GM21360 (cell line): Measurements from ENCODE around the gene NAXD.
A peak's percentile ranks its signal among the peaks of the same experiment; 100 is the strongest.
"Not testable (repeated sequence)": the region's sequence is repeated elsewhere in the genome, so short reads cannot be mapped to it uniquely, and the experiment has no call there.

ENCODE experiments used
- ATAC-seq: cut with Tn5 transposase; IDR thresholded peaks from one replicate; pipeline ENCODE4 v1.9.1; 2021; ENCODE audit warnings: mild to moderate bottlenecking, moderate library complexity; ENCODE audit not compliant: unreplicated experiment

NAXD gene

DNA sequence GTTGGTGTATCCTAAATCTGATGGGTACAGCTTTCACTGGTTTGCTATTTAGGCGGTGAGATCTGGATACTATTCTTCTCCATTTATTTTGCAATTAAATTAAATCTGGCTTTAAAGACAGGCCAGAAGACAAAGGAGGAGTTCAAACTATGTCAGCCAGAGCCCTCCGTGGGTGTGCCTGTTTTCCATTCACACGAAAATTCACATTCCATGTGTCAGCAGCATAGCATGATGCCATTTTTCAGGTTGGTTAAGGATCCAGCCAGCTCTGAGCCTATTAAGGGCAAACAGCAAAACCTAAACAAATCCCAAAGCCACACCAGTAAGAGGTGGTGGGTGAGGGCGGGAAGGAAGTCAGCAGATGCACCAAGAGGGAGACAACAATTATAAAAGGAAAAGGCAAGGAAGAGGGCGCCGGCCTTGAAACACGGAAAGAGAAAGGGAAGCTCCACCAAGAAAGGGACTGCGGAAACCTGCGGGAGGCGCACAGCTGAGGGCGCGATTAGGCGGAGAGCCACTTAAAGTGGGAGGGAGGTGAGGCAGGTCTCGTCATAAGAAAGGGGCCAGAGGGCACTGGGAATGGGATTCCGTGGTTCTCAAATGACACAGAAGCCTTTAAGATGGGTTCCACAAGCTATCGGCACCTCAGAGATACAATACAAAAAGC, 47.6 kb downstream of the NAXD start:
- ATAC-seq, result no peak

DNA sequence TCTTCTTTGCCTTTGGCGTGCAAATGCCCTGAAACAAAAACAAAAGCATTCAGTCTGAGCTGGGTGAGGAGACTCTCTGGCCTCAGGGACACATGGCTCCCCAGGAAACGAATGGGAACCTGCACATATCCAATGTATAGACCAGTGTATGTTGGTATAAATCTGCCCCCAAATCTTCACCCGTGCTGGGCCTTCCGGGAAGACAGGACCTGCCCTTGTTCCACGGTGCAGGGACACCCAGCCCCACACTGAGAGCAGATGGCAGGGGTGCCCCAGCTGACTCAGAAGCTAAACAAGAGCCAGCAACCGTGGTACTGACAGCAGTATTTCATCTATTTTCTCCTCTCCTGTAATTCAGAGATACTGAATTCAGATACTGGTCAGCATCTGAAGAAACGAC, 48.1 kb downstream of the NAXD start:
- no peak for ATAC-seq

DNA sequence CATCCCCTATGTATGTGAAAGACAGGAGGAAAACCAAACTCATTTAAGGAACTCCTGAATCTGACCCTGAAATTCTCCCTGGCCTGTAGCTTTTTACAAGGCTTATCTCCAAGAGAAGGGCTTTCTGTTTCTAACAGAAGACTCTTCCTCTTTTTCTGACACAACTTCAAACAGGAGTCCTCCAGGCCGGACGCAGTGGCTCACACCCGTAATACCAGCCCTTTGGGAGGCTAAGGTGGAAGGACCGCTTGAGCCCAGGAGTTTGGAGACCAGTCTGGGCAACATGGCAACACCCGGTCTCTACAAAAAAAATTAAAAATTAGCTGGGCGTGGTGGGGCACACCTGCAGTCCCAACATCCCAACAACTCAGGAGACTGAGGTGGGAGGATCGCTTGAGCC, 48.7 kb downstream of the NAXD start:
- no peak for ATAC-seq

DNA sequence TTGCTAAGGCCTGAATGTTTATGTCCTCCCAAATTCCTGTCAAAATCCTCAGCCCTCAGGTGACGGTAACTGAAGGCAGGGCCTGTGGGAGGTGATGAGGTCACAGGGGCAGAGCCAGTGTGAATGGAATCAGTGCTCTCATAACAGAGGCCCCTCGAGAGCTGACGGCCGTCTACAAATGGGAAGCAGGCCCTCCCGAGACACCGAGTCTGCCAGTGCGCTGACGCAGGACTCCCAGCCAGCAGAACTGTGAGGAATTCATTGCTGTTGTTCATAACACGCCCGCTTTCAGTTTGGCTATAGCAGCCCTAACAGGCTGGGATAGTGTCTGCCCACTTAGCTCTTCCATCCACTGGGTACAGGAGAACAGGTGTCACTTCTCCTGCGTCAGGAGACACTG, 49.3 kb downstream of the NAXD start:
- ATAC-seq, result no peak

DNA sequence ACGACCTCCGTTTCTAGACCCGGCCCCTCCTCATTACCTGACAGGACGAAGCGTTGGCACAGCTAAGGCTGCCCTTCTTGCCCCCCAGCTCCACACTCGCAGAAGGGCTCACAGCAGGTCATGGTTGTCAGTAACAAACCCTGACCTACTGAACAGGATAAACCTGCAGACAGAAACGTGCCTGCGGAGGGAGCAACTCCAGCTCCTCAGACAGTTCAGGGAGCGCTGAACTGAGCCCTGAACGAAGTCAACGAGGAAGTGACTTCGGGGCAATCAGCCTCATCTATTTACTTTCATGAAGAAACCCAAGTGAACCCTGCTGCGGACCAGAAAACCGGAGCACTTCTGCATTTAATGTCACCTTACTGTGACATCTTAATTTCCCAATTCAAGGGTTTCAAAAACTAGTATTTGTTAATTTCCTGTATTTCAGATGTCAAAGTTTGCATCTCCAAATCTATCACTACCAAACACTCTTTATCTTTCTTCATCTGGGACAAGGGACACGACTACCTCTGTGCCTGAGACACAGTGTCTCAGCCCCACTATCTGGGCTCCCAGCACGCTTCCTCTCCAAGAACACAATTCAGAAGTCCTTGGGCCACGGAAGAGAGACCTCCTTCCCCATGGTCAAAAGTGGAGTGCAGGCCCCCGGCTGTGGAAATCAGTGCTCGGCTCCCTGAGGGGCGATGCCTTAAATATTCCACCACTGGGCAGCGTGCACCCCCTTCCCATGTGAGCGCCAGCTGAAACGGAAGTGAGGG, 50.3 kb downstream of the NAXD start:
- no peak for ATAC-seq

DNA sequence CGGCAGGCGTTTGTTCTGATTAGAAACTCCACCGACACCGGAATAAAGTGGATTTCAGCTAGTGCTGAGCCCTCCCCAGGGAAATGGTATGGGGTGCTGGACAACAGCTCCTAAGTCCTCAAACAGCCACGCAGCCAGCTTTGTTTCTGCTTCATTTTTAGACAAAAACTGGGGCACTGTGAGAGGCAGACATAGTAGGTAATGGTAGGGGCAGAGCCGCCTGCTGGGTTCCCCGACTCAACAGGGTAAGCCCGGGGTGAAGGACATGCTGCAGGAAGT, 50.8 kb downstream of the NAXD start:
- no peak for ATAC-seq

DNA sequence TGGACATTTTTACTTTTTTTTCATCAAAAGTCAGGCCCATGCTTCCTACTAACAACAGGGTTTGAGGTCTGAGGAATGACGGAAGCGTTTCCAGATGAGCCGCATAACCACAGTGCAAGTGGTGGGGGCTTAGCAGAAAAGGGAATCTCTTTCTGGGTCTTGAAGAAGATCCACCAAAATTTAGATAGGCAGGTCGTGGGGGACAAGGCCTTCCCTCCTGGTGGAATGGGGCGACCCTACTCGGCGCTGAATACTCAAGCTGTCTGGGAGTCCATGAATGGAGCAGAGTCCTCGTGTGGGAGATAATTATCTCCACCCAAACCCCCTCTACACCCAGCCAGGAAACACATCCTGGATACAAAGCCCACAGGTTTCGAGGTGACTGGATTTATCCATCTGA, 53.7 kb downstream of the NAXD start:
- ATAC-seq, result no peak

DNA sequence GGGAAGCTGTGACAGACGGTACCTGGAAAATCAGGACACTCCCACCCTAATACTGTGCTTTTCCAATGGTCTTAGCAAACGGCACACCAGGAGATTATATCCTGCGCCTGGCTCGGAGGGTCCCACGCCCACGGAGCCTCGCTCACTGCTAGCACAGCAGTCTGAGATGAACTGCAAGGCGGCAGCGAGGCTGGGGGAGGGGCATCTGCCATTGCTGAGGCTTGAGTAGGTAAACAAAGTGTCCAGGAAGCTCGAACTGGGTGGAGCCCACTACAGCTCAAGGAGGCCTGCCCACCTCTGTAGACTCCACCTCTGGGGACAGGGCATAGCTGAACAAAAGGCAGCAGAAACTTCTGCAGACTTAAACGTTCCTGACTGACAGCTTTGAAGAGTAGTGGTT, 54.5 kb downstream of the NAXD start:
- ATAC-seq, result not testable (repeated sequence)

DNA sequence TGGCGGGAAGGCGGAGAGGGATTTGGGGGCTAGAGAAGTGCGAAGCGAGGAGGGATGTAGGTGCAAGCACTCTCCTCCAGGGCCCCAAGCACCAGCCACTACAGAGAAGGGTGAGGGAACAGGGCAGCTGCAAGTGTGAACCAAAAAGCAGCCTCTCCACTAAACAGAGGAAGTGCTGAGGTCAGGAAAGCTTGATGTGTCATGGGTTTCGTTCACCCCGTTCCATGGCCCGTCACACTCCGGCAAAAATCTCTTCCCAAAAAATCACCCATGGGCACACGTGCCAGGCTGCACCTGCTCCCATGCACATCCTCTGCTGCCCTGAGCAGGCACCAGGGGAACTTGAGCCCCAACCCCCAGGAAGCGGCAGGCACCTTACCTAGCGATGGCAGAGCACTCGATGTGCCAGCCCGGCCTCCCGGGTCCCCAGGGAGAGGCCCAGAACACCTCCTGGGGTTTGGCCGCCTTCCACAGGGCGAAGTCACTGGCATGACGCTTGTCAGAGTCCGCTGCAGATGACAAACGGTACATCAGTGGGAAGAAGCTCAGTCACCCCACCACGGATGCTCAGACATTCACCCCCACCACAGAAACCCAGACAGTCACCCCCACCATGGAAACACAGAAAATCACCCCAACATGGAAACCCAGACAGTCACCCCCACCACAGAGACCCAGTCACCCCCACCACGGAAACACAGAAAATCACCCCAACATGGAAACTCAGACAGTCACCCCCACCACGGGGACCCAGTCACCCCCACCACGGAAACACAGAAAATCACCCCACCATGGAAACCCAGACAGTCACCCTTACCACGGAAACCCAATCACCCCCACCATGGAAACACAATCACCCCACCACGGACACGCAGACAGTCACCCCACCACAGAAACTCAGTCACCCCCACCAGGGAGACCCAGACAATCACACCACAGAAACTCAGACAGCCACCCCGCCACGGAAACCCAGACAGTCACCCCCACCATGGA, 61.5 kb downstream of the NAXD start:
- ATAC-seq, result peak; percentile 68

DNA sequence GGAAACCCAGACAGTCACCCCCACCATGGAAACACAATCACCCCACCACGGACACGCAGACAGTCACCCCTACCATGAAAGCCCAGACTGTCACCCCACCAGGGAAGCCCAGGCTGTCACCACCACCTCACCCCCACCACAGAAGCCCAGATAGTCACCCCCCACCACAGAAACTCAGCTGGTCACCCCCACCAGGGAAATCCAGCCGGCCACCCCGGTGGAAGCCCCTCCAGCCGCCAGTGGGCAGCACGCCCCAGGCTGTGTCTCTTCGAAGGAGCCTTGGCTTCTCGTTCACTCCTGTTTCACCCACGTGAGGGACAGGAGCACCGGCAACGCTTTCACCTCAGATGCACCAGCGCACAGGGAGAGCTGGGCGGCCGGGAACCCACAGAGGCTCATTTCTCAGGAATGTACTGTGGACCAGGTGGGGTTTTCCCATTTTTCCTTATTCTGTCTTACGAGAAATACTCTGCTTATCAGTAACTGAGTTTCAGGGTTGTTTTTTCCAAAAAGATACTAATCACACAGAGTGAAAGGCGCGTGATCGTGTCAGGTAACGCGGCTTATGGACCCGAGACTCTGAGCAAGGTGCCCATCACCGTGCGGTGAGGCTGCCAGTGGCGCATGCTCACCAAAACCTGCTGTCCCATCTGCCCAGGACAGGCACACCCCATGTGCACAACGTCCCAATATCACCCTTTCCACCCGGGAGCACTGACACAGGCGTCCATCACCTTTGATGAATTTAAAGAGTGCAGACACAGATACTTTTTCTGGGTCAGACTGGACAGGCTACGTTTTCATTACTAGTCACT, 62.6 kb downstream of the NAXD start:
- no peak for ATAC-seq

DNA sequence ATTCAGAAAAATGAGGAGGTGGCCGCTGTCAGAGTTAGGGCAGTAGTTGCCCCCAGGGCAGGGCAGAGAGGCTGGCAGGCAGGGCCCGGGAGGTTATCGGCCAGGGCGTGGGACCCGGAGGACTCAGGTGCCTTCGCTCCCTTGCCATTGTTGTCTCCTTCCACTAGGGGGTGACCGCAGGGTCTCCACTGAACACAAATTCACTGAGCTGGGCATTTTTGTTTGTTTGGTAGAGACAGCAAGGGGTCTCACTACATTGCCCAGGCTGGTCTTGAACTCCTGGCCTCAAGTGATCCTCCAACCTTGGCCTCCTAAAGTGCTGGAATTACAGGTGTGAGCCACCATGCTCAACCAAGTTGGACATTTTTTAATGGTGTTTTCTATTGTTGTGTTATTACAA, 65.5 kb downstream of the NAXD start:
- no peak for ATAC-seq

DNA sequence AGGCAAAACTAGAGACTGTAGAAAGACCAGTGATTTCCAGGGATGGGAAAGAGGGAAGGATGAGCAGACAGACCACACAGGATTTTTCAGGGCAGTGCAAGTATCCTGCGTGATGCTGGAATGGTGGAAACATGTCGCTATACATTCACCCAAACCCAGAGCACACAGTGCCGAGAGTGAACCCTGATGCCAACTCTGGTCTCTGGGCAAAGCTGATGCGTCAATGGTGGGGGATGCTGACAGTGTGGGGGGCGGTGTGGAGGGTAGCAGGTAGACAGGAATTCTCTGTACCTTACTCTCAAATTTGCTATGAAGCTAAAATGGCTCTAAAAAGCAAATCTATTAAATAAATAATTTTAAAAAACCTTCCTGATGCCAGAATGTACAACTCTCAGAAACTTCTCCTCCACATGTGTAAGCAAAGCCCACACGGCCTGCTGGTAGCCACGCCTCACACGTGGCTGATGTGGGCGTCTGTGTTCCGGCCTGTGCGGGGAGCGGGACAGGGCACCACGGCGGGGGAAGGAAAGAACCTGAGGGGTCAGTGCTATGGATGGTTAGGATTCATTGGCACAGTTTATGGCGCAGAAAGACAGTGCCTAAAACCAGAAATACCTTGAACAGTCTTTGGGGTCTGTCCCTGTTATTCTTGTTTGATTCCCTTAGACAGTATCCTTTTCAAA, 66.7 kb downstream of the NAXD start:
- no peak for ATAC-seq

DNA sequence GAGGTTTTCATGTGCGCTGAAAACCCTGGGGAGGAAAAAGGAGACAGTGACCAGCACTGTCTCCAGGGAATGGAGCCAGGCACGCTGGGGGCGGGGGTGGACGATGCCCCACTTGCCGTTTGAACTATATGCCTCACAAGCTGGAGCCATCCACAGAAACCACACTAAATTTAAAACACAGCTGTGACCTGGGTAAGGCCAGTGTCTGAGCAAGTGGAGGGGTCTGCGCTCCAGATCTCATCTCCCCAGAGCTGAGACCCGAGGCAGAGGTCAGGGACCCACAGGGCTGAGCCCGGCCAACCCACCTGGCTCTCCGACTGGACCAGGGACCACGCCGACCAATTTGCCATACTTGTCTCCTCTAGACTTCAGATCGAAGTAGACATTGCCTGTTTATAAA, 67.4 kb downstream of the NAXD start:
- ATAC-seq, result no peak

DNA sequence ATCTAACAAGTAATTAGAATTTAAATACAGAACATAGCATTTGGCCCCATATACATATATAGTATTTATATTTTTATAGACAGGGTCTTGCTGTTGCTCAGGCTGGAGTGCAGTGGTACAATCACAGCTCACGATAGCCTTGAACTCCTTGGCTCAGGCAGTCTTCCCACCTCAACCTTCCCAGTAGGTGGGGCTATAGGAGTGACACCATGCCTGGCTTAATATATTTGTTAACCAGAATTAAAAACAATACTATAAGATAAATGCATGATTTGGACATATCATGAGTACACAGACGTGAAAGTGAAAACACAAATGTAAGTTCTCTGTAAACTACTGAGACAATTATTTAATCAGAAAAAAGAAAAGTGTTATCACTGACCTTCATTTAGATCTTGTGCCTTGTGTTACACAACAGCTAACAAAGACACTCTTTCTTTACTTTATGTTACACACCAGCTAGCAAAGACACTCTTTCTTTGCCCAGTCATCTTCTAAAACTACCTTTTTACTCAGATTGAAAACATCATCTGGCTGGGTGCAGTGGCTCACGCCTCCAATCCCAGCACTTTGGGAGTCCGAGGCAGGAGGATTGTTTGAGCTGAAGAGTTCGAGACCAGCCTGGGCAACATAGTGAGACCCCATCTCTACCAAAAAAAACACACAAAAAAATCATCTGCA, 68.0 kb downstream of the NAXD start:
- no peak for ATAC-seq

DNA sequence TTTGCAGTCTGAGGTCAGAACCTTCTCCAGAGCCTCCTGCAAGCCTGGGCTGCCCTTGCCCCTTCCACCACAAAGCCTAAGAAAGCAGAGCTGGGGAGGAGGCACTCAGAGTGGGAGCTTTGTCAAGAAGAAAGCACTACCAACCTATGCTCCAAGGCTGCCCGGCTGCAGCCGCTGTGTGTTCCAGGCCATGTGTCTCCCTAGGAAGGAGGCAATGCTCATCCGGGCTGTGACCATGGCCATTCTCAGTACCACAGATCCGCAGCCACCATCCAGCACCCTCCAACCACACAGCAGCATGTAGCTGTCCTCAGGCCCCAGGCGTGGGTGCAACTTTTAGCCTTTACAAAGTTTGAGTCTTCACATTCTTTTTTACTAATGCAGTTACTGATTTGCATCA, 68.6 kb downstream of the NAXD start:
- no peak for ATAC-seq

DNA sequence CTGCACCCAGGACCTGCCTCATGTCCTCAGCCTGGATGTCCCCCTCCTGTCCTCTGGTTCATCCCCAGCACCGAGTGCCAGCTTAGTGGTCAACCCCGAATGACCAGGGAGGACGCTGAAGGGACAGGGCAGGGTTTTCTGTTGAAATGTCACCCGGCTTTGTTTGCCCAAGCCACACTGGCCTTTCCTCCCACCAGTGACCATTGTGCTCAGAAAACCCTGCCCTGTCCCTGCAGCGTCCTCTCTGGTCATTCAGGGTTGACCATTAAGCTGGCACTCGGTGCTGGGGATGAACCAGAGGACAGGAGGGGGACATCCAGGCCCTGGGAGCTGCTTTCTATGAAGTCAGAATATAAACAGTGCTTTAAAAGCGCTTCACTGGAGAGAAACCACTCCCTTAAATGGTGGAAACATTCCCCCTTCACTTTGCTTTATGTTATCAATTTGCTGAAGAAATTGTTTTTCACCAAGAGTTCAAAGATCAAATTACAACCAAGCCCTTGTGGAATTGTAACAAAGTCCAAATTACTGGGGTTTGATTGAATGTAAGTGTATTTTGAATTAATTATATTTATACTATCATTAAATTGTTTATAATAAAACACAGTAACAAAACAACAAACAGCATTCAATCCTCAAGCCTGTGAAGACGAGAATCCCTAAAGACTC, 69.2 kb downstream of the NAXD start:
- ATAC-seq, result no peak

DNA sequence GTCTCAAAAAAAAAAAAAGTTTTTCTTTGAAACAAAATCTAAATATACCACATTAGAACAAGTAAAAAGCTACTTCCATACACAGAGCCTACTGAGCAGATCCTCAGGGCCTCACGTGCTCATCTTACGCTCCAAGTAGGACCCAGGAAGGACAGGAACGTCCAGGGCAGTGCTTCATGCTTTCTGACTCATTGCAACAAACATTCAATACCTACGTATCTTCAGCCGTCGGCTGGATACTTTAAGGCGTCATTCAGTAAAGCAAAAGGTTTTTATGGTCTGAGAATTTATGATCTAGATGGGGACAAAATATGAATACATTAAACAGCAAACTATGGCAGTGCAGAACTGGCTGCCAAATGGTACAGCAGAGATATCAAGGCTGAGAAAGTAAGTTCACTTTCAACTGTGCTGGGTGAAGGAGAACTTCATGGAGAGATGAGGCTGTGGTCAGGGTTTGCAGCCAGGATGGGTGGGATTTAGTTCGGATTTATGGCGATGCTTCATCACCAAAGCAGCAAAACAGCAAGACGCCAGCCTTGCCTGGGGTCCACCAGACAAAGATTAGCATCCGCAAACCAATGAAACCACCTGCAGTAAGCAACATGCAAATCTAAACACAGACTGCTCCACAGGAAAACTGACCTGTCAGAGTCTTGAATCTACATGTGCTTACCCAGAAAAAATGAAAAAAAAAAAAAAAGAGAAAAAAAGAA, 70.1 kb downstream of the NAXD start:
- ATAC-seq, result no peak

DNA sequence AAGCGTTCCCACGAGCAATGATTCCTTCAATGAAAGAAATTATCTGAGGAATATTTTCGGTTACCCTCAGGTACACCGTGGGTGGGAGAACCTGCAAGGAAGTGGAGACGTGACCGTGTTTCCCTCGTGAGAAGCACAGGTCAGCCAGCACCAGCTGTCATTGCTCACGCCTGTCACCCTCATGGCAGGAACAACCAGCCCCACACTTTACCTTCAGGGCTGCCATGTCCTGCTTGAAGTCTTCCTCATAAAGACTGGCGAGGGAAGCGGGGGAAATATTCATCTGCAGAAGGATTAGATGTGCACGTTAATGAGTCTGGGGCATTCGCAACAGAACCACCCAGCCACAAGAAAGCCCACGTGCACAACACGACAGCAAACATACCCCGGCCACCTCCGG, 72.4 kb downstream of the NAXD start:
- no peak for ATAC-seq

DNA sequence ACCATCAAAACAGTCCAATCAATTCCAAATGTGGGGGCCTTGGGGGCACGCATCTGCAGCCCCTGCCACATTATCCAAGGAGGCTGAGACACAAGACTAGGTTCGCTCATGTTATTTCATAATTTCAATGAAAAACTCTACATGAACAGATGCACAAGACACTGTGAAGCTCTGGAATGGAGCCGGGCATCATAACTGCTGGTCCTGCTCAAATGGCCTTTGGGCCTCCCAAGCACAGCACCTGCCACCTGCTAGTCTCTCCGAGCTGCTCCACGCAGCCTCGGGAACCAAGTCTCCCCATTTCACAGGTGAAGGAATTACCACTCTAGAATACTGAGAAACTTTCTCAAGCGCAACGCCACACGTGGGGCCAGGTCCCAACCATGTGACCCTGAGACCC, 73.7 kb downstream of the NAXD start:
- no peak for ATAC-seq
